Middle frontal gyrus (tissue), 1 donor: Measurements from ENCODE around the gene ETS1.

Experiments
- DNase-seq: peaks from one replicate; pipeline ENCODE4 v3.0.0-alpha.2; 2015; ENCODE audit warnings: low spot score; ENCODE audit errors: extremely low spot score

The ETS1 gene

DNA sequence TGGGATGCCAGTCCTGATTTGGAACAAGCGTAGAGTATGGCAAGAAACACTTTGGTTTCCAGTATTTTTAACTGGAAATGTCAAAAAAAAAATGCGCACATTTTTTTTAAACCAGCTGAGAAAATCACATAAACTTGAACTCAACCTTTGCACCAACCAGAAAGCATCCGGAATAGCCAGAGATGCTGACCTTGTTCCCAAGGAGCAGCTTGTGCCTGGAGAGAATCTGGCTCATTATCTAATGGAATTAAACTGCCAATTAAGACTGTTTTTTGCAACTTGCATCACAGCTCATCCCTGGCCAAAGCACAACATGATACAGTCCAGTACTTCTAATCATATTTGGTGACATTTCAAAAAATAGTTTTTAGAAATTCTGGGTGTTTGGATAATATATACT, 8.4 kb upstream of the ETS1 start:
- DNase-seq = no peak

DNA sequence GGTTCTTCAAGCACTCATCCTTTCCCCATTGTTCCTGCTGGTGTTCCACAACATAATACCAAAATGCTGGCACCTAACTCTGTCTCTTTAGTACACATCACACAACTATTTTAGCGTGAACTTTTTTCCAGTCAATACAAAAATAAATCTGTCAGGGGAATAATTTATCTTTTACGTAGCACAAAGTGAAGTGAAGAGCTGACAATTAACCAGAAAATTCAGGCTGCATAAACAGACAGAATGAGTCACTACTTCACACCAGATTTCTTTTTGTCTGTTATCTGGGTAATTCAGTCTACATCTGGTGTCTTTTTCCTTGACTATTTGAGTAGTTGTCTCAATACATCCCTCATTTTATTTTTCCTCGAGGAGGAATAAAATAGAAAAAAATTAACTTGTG, 7.9 kb upstream of the ETS1 start:
- DNase-seq = no peak

DNA sequence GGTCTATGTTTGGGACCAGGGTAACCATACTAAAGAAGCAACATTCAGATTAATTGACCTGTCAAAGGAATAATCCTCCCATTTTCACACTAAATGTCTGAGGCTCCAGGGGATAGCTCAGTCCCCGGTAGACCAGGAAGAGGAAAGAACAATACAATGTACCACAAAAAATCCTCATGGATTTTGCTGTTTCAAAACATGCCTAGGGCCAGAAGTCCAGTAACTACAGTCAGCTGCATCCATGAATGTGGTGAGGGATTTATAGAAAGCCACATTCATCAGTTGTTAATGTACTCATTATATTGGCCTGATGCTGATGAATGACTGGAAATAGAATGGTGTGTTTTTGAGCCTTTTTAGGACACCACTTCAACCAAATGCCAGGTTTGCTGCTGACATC, 6.9 kb upstream of the ETS1 start:
- no peak for DNase-seq

DNA sequence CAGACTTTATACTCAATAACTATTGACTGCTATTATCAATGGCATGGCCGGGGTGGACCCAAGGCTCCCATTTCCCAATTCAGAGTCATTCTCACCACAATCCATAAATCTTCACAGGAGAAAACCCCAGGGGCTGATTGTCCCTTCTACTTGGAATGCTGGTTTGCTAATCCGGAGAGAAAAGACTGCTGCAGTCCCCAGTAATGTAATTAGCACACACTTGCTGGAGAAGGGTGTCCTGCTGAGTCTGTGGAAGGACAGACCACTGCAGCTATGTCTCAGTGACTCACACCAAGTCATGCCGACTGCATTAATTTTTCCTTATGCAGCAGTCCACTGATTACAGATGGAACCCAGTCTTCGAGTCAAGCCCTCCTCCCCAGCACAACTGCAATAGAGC, 5.9 kb upstream of the ETS1 start:
- no peak for DNase-seq

DNA sequence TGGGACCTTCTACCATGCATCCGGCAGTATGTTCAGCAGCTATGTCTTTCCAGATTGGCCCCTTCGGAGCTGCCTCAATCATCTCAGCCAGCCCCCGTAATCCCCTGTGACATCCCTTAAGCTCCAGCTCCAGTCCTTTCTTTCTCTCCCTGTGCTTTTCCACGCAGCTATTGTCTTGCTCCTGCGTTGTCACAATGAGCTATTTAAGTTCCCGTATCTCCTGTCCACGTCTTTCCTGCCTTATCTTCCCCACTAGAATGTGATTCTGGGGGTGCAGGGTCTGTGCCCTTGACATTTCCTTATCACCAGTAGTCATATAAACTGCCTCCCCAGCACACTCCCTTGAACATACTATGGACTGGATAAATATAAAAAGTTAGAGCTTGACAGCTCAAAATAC, 5.1 kb upstream of the ETS1 start:
- DNase-seq = no peak

DNA sequence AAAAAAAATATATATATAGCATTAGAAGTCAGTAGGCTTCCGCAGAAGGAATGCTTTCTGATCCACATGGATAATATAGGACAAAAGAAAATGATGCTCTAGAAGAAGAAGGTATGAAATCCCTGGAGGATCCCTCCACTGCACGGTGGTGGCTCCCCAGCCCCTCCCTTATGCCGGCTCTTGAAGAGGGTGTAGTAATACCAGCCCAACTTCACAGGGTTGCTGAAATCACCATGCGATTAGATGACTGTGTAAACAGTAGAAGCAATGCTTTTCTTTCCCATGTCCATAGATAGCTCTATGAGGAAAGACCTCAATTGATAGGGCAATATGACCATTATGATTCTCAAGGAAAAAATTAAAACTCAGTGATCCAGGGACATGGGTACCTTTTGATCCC, 3.2 kb upstream of the ETS1 start:
- no peak for DNase-seq

DNA sequence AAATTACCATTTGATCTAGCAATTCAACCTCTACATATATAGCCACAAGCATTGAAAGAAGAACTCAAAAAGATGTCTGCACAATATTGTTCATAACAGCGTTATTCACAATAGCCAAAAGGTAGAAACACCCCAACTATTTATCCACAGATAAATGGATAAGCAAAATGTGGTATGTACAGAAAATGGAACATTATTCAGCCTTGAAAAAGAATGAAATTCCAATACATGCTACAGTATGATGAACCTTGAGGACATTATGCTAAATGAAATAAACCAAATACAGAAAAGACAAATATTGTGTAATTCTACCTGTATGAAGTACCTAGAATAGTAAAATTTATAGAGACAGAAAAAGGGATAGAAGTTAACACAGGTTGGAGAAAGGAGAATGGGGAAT, 2.6 kb upstream of the ETS1 start:
- no peak for DNase-seq

DNA sequence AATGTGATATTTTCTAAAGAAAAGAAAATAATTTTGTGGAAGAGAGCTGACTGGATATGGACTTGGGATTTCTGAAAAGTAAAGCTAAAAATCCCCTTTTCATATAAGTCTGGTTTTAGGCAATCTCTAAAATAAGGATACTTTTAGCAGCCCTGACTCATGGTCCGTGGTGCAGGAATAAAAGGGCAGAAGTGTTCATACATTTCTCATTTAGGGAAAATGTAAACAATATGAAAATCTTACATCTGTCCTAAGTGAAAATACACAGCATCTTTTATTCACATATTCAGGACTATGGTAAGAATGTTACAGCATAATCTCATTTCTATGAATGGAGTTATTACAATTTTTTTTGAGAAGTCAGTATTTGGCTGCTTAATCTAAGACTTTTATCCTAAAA, 735 bp upstream of the ETS1 start:
- DNase-seq = no peak

DNA sequence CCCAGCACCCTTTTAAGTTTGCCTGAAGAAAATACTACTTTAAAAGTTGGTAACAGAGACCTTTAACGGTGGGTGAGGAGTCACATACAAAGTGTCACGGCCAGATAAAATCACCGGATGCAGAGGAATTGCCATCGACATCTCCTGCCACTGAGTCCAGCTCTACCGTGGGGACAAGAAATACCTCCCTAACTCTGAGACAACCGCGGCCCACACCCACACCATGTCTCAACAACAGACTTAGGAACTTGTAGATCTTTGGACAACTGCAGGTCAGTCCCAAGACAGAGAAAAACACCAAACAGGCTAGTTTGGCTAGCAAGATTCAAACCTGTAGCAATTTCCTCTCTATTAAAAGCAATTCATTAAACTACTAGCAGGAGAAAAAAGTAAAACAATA, 669 bp downstream of the ETS1 start:
- no peak for DNase-seq

DNA sequence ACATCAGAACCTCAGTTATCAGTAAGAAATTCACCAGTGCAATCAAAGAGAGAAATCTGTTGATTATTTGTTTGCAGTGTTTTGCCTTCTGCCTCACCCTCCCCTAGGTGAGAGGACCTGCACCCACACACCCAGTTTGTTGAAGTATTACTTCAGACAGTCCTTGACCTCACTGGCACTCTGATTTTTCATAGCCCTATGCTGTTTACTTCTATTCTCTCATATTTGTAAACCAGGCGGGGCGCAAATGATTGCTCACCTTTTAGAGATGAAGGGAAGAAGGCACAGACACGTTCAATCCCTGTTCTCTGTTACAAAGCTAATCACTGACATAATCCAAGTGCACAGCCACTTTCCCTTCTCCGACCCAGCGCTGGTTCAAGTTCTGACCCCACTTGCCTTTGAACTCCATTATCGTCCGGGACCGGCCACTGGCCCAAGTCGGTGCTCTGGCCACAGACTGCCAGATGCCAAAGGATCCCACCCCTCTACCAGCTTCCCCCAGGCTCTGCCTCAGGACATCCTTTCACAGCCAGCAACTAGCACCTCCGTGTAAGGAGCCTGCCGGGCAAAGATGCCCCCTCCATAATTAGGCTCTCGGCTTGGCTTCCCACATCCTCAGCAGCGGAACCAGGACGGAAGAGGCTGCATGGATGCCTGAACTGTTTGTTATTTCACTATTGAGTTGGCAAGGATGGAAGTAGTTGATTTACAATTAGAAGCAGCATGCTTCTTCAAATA, 1.7 kb downstream of the ETS1 start:
- no peak for DNase-seq

DNA sequence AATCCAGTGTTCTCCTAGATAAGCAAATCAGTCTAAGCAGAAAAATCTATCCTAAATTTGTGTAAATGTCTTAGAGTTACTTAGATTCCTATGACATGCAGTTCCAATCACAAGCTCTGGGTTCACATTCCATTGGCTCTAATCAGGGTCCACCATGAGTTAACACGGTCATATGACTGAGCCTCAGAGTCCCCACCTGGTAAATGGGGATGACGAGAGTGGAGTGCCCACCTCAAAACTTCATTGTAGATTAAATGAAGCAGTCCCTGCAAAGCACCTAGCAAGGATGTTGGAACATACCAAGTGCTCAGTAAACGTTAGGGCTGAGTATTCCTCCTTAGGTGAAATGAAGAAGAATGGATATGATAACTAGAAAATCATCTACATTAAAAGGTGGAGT, 3.1 kb downstream of the ETS1 start:
- DNase-seq = no peak

DNA sequence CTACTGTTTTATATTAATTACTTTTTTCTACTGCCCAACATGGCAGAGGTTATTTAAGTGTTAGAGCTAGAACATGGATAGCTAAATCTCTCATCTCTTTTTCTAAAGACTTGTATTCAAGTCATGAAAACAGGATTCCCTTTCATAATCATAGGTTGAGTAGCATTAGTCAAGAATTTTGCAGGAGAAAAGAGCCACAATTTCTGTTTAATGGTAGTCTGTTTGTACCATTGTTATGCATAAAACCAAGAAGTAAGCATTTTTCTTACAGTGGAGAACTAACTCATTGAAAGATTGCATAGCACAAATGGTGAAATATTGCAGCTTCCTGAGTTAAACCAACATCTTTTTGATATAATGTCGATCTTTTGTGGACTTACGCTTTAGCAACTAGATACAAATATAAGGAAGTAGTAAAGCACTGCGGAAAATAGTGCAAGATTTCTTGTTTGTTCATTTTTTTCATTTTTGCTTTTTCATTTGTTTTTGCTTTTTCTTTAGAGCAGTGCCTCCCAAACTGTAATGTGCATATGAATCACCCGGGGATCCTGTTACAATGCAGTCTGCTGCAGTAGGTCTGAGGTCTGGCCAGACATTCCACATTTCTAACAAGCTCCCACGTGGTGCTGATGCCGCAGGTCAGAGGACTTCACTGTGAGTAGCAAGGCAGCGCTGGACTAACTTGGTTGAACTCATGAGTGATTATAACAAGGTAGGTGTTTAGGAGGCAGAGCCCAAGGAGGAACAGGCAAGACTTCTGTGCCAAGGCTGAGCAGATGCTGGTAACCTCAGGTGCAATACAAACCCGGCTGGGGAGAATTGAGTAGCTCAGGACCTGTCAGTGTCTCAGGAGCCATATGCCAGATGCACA, 4.6 kb downstream of the ETS1 start:
- no peak for DNase-seq

DNA sequence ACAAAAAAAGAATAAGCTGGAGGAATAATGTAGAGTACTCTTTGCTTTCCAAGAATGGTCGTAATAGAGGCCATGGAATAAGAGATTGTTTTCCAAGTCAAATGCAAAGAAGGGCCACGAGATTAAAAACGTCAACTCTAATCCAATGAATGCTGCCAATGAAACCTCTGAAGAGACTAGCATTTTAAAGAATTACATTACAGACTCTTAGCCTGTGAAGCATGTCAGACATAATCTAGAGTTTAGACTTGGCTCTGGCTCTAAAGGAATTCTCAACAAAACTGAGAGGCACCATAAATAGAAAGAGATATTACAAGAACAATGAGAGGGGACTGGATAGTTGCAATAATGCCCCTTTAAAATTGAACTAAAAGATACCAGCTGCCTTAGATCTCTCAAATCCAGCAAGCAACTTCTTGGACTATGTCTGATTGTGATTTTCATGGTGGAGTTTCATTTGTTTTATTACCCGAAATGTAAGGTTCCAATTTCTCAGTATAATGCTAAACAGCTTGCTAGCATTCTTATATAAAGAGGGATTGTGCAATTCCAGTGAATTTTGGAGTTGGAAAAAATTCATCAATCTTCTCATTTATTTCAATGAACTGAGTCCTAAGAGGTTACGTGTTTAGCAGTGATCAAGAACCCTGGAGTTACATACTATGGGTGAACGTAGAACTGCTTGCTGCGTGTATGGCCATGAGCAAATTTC, 5.6 kb downstream of the ETS1 start:
- DNase-seq = no peak

DNA sequence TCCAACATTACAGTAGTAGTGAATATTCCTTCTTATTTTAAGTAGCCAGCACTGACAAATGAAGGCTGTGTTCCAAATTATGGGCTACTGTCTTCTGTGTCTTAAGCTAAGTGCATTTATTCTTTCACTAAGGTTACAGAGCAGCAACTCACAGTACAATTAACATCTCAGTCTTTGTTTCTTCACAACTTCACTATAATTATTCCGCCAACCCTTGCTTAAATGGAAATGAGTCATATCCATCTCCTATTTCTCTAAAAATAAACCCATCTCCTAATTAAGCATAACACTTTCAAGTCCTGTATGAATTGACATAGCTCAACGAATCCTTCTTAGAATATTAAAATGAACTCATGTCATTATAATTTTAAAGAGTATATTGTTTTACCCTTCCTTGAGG, 6.7 kb downstream of the ETS1 start:
- no peak for DNase-seq

DNA sequence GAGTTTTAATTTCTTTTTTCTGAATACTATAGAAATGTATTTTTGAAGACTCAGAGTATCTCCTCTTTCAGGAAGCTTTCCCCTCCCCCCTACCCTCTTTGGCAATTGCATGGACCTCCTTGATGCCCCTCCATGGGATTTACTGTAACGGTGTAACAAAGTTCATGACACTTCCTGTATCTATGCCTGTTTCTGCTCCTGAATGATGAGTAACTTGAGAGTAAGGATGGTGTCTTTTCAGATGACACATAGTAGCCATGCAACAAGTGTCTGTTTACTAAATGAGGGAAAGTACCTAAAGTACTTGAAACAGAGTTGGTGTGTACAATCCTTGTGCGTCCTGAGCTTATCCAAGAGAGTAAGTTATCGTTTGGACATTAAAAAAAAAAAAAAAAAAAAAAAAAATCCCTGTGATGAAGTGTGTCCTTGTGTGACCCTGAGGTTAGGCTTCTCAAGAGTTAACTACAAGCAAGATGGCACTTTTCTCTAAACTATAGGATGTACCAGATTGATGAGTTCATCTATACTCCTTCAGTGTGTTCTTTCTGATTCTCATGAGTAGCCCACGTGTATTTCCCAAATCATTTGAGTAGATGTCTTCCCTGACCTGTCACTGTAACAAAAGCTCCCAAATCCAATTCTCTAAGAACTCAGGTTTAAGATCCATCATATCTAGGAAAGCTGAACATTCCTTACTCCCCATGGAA, 7.4 kb downstream of the ETS1 start:
- no peak for DNase-seq

DNA sequence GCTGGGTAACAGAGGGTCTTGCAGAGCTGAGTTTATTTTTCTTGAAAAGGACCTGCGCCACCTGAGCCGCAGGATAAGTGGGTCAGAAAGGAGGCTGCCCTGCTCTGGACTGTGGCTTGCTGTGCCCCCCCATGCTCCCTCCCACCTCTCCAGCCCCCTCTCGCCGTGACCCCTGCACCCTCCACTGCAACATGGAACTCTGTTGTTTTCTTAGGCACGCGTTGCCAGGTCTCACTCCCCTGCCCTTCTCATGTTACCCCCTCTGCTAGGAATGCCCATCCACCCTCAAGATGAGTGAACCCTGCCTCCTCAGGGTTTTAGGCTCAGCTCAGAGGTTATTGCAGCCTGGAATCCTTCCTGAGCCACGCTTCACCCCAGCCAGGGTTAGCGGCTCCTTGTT, 10.8 kb downstream of the ETS1 start:
- no peak for DNase-seq

DNA sequence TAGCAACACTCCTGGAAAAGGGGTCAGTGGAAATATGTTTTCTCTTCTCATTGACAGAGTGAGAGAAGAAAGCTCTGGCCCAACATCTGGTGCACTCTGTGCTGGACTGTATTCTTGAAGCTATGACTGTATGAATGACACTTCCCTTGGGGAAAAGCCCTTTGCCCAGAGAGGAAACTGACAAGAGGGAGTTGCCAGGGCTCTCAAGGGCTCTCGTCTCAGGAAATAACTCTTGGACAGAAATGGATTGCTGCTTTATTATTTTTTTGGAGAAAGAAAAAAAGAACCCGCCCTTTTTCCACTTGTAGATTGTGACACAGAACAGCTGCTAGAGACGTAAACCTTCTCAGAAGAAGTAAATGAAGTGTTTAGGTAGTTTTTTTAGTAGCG, 11.4 kb downstream of the ETS1 start:
- no peak for DNase-seq

DNA sequence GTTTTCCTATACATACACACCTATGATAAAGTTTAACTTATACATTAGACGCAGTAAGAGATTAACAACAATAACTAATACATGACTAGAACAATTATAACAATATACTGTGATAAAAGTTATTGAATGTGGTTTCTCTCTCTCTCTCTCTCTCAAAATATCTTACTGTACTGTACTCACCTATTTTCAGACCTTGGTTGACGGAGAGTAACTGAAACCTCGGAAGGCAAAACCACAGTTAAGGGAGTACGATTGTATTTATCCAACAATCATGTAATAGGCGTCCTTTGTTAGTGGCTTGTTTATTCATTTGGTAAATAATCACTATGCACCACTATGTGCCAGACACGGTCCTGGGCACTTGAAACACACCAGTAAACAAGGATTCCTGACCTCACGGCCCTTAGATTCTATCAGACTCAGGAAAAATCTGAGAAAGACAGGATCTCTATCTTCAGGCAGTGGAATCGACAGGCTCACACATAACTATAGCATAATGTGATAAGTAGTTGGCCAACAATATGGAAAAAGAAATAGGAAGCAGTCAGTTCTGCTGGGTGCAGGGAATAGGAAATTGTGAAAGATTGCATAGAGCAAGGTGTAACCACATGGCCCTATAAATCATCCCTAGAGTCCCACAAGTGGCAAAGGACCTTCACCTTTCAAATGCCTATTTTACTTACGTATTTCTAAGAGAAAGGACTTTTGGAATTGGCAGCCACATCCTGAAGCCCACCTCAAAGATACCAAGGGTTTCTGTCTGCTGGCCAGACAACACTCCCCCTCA, 12.0 kb downstream of the ETS1 start:
- no peak for DNase-seq

DNA sequence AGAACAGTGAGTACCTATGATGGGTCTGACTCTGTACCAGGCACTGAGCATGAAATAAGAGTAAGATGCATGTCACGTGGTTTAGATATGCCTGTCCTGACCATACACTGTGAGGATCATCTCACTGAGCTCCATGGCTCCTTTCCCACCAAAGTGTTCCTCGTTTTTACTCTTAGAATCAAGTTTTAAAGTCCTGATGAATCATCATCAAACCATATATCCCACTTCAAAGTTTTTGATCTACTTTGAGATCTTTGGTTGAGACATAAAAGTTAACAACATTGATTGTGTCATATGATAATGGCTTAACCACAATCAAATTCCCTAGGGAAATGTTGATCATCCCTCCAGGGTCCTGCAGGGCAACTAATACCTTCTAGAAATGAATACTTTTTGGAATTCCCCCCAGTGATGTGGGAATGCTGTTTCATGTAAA, 12.8 kb downstream of the ETS1 start:
- DNase-seq = no peak

DNA sequence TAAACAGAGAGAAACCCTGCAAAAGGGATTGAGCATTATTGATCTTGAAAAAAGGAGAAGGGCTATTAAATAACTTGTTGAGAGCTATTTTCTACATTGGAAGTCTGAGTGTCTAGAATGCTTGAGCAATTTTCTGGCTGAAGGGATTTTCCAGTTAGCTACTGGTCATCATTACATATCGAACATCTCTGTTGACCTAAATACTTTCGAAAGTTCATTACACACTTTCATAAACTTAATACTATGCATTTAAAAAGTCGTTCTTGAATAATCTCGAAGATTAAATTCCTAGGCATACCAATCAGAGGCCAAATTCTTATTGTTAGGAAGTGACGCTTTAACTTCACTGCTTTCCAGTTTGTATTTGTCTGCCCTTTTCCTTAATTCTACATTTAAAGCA, 13.7 kb downstream of the ETS1 start:
- DNase-seq = no peak

DNA sequence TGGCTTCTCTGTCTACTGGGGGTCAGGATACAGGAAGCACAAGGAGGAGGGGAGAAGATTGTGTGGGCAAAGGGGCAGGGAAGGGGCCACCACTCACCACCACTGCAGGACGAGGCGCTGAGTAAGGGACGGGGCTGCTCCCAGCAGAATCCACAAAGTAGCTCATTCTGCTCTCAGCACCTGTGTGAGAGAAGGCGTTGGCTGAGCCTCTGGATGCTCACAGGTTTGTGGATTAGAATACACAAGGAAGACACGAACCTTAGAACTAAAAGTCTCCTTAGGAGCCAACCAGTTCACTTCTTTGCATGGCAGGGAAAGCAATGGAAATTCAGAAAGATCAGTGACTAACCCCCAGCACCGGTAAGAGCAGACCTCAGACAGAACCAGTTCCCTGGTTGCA, 14.4 kb downstream of the ETS1 start:
- no peak for DNase-seq
